DMS114 treated with DMSO at 0.1 percent for 48 hours (cell line): ENCODE measurements around the gene QTRT2.

Experiments
- DNase-seq: peaks from one replicate; lab custom pipeline; 2025; ENCODE audit not compliant: unreplicated experiment; lab: John Stamatoyannopoulos, UW

Gene QTRT2

DNA sequence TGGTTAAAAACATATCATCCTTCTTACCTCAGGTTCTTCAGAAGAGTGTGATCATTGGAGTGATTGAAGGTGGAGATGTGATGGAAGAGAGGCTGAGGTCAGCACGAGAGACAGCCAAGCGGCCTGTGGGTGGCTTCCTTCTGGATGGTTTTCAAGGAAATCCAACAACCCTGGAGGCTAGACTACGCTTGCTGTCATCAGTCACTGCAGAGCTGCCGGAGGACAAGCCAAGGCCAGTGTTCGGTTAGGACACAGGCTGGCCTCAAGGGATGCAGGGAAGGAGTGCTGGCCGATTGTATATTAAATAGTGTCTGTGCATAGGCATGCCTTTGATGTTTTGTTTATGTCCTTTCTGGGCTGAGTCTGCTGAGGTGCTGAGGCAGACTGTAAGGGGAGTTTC is 20.2 kb downstream of the QTRT2 start:
- DNase-seq = no peak

DNA sequence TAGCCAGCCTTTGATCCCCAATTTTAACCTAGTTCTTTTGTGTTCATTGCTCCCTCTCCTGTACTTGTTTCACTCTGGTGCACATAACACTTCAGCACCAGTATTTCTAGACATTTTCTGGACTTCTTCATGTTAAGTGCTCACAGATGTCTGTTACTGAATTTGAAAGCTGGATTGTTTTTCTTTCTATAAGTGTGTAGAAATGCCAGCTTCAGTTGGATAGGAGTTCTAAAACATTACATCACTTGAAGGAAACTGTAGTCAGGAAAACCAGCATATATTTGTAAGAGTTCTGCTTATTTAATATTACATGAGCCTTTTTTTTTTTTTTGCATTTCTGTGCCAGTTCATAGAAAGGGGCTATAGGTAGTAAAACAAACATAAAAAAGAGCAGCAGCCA is 21.6 kb downstream of the QTRT2 start:
- no peak for DNase-seq

GRCh38 chr3:114079761-114080160 is 23.2 kb downstream of the QTRT2 start:
- DNase-seq = no peak

GRCh38 chr3:114080201-114080600 is 23.7 kb downstream of the QTRT2 start:
- DNase-seq = no peak

DNA sequence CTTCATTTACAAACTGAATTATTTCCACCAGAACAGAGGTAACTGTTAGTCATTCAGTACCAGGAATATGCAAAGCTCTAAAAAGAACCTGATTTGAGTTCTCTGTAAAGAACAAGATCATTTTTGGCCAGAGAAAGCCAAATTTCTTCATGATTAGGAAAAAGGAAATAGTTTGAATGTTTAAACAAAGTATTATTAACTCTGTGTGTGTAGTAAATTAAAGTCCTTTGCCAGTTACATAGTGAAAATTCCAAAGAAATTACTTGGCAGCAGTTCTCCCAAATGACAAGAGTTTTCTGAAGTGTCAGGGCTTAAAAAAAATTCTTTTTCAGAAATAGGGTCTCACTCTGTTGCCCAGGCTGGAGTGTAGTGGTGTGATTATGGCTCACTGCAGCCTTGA is 24.5 kb downstream of the QTRT2 start:
- DNase-seq = no peak

DNA sequence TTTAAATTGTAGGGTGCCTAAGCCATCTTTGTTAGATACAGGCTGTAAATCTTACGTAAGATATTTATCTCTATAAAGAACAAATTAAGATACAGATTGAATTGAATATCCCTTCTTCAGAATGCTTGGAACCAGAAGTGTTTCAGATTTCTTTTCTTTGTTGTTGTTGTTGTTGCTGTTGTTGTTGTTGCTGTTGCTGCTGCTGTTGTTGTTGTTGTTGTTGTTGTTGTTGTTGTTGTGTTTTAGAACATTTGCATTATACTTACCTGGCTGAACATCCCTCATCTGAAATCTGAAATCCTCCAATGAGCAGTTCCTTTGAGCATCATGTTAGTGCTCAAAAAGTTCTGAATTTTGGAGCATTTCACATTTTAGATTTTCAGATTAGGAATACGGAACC is 26.6 kb downstream of the QTRT2 start:
- no peak for DNase-seq

GRCh38 chr3:114086356-114086755 is 29.8 kb downstream of the QTRT2 start:
- no peak for DNase-seq

DNA sequence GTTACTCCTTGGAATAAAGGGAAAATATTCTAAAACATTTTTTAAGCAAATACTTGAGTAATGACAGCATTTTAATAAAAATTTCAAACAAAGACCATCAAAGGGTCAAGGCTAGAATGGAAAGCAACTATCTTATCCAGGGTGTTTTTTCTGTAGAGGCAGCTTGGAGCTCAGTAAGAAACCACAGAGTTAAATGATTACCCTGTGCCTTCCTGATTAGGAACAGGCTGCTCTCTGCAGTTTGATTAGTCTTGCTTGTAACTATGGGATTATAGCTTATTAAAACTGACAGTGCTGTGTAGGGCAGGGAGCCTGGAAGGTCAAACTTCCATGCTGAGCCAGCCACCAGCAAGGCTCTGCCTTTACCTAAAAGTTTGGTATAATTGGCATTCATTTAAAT is 33.1 kb downstream of the QTRT2 start:
- DNase-seq = no peak

GRCh38 chr3:114092151-114093015 is 35.8 kb downstream of the QTRT2 start:
- DNase-seq = no peak

DNA sequence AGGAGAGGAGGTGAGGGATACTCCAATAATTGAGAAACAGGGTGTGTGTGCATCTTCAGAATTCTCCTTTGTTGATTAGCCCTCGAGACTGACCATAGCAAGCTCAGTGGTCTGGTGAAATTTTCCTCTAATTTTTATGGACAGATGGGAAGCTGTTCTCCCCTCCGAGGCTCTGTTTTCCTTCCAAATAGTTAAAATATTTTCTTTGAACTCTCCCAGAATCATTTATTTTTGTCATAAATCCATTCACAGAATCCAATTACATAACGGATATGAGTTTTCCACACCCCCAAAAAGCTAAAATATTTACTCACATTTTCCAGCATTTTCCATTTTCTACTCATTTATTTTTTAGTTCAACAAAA is 36.5 kb downstream of the QTRT2 start:
- no peak for DNase-seq

GRCh38 chr3:114093596-114093995 is 37.1 kb downstream of the QTRT2 start:
- no peak for DNase-seq

DNA sequence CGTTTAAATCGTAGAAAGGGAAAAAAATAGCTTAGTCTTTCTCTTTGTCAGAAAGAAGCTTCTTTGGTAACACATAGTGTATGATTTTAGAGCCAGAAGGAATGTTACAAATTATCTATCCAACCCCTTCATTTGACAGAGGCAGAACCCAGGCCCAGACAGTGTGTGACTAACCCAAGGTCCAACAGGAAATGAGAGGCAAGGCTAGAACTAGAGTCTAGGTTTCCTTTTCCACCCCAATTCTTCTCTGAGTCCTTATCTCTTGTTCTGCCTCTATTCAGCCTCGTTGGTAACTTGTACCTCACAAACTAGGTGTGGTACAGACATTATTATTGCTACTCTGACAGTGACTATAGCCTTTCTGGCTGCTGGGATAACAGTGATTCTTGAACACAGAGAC is 39.3 kb downstream of the QTRT2 start:
- DNase-seq = no peak

DNA sequence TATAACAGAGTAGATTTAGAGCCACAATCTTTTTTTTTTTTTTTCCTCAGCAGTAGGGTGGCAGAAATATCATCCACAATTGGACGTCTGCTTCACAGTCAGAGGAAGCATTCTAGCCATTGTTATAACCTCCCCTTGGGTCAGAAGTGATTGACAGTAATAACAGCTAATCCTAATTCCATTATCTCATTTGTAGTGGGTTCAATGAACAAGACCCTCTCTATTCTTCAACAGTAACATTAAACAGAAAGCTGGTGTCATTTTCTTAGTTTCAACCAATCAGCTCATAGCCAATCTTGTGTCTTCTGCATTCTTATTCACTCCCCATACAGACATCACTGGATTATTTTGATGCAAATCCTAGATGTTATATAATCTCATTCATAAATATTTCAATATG is 44.6 kb downstream of the QTRT2 start:
- DNase-seq = no peak

- DNase-seq = no peak
Measured at GRCh38 chr3:114103181-114103580, 46.6 kb downstream of the QTRT2 start.

DNA sequence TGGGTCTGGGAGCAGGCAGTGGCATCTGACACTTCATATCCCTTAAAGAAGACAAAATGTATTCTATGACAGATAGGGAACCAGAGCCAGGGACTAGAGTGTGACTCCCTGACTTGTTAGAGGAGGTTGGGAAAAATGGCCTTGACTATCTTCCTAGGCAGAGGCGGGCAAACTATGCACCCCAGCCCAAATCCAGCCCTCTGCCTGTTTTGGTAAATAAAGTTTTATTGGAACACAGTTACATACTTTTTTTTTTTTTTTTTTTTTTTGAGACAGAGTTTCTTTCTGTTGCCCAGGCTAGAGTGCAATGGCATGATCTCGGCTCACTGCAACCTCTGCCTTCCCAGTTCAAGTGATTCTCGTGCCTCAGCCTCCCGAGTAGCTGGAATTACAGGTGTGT is 47.3 kb downstream of the QTRT2 start:
- DNase-seq = no peak

- no peak for DNase-seq
Measured at GRCh38 chr3:114104414-114104813, 47.9 kb downstream of the QTRT2 start.

- DNase-seq = no peak
Measured at GRCh38 chr3:114108137-114108536, 51.6 kb downstream of the QTRT2 start.

GRCh38 chr3:114110439-114110838 is 53.9 kb downstream of the QTRT2 start:
- no peak for DNase-seq

GRCh38 chr3:114111060-114111770 is 54.7 kb downstream of the QTRT2 start:
- DNase-seq = no peak

DNA sequence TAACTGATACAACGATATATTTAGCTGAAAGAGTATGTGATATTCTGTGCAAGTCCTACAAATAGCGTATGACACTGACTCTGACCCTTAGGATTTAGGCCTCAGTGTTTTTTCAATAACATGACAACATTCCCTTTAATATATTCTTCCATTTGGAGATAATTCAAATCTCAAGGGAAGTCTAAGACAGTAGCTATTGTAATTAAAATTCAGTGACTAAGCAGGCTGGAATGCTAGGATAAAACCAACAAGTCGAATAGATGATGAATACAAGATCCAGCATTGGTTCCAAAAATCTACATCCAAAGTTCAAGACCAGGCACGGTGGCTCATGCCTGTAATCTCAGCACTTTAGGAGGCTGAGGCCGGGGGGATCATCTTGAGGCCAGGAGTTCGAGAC is 56.2 kb downstream of the QTRT2 start:
- DNase-seq = no peak

- DNase-seq = no peak
Measured at GRCh38 chr3:114114719-114115118, 58.2 kb downstream of the QTRT2 start.

DNA sequence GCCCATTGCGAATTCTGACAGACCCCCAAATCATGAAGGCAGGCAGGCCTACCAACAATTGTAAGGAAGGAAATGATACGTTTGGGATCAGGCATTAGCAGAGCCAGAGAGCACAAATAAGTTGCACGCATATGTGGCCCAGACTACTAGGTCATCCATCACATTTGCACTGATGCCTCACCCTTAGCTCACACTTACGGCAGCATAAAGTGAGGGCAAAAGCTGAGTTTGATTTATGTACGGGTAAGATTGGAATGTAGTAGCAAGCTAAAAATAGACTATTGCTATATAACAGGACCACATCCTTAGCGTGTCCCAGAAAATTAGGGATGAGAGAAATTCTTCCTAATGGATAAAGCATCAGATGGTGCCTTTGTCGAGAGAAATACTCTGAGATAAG is 58.6 kb downstream of the QTRT2 start:
- DNase-seq = no peak

- no peak for DNase-seq
Measured at GRCh38 chr3:114119776-114120175, 63.2 kb downstream of the QTRT2 start.
